Loucy (cell line): Measurements from ENCODE around the gene CEP112.

Source experiments
- H2AFZ ChIP-seq: fragments of 200-600 bp; sonication (generic); 2 replicates; pipeline ENCODE4 v1.6.0; 2016; ENCODE audit warnings: antibody characterized with exemption, mild to moderate bottlenecking, low read length, moderate library complexity
- H3F3A ChIP-seq: fragments of 200-600 bp; 2 replicates; pipeline ENCODE4 v1.6.0; 2016; ENCODE audit warnings: antibody characterized with exemption, low read depth, mild to moderate bottlenecking
- H3K27me3 ChIP-seq: fragments of 200-600 bp; sonication (generic); 2 replicates; pipeline ENCODE4 v1.6.1; 2014; ENCODE audit warnings: low read length, mild to moderate bottlenecking; ENCODE audit not compliant: insufficient read depth, poor library complexity, severe bottlenecking
- H3K36me3 ChIP-seq: fragments of 200-600 bp; sonication (generic); 2 replicates; pipeline ENCODE4 v1.6.1; 2016; ENCODE audit warnings: low read length; ENCODE audit not compliant: insufficient read depth
- H3K4me1 ChIP-seq: fragments of 200-600 bp; sonication (generic); 2 replicates; pipeline ENCODE4 v1.5.1; 2014; ENCODE audit warnings: low read length, mild to moderate bottlenecking; ENCODE audit not compliant: insufficient read depth, poor library complexity, severe bottlenecking
- H3K4me2 ChIP-seq: fragments of 200-600 bp; sonication (generic); 2 replicates; pipeline ENCODE4 v1.6.0; 2014; ENCODE audit warnings: antibody characterized with exemption, low read length, low read depth, mild to moderate bottlenecking; ENCODE audit not compliant: poor library complexity, severe bottlenecking
- H3K4me3 ChIP-seq: fragments of 200-600 bp; sonication (generic); 2 replicates; pipeline ENCODE4 v1.5.1; 2014; ENCODE audit warnings: low read length, mild to moderate bottlenecking, mixed read lengths; ENCODE audit not compliant: poor library complexity, severe bottlenecking
- H3K79me2 ChIP-seq: fragments of 200-600 bp; sonication (generic); 2 replicates; pipeline ENCODE4 v1.6.1; 2014; ENCODE audit warnings: low read length; ENCODE audit not compliant: insufficient read depth
- H3K9ac ChIP-seq: fragments of 200-600 bp; sonication (generic); 2 replicates; pipeline ENCODE4 v1.6.0; 2014; ENCODE audit warnings: mild to moderate bottlenecking, low read depth, low read length, moderate library complexity; ENCODE audit not compliant: poor library complexity, severe bottlenecking
- H3K9me2 ChIP-seq: fragments of 200-600 bp; sonication (generic); replicated peaks from 2 replicates; pipeline ENCODE4 v1.6.1; 2016; ENCODE audit warnings: low read depth, low read length, mixed read lengths
- H3K9me3 ChIP-seq: fragments of 200-600 bp; sonication (generic); 2 replicates; pipeline ENCODE4 v1.6.1; 2014; ENCODE audit warnings: mild to moderate bottlenecking, antibody characterized with exemption, low read length, low read depth; ENCODE audit not compliant: insufficient read depth
- H4K20me1 ChIP-seq: fragments of 200-600 bp; sonication (generic); 2 replicates; pipeline ENCODE4 v1.6.0; 2014; ENCODE audit warnings: antibody characterized with exemption, low read length, mild to moderate bottlenecking; ENCODE audit not compliant: insufficient read depth, poor library complexity, severe bottlenecking
- CTCF ChIP-seq: fragments of 200-600 bp; sonication (generic); conservative IDR thresholded peaks from 2 replicates; pipeline ENCODE4 v1.5.1; 2014; ENCODE audit warnings: mild to moderate bottlenecking, antibody characterized with exemption, low read length
- EZH2phosphoT487 ChIP-seq: fragments of 200-600 bp; IDR thresholded peaks from 2 replicates; pipeline ENCODE4 v1.6.1; 2018; ENCODE audit warnings: antibody characterized with exemption, mild to moderate bottlenecking, moderate library complexity, borderline replicate concordance

CEP112 gene

DNA sequence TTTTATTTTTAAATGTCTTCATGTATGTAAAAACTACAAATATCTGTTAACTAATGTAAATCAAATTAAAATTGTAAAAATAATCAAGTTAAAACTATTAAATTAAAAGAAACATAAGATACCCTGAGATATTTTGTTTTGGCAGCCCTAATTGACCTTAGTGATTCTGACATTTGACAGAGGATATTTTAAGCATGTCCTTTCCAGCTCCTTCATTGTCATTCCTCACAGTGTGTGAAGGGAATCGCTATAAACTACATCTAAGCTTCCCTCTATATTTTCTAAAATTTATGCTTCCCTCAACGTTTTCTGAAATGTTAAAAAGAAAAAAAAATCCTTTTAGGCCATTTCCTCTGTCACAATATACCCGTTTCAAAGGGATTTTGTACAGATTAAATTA lies 20.2 kb downstream of the CEP112 start:
- Histone ChIP-seq H3K9me3 (no peaks in the 10 kb centered on the region), H3K27me3 (no peaks in the 10 kb centered on the region), H3F3A (no peaks in the 10 kb centered on the region), H3K9me2 (no peaks in the 10 kb centered on the region), H3K4me1 (no peaks in the 10 kb centered on the region), H2AFZ (no peak overlapping the region), H3K4me3 (no peak overlapping the region), H3K4me2 (no peak overlapping the region), H4K20me1 (no peaks in the 10 kb centered on the region), H3K79me2 (no peaks in the 10 kb centered on the region), H3K36me3 (no peaks in the 10 kb centered on the region), H3K9ac (no peak overlapping the region)
- TF ChIP-seq CTCF (no peak), EZH2phosphoT487 (no peak)

DNA sequence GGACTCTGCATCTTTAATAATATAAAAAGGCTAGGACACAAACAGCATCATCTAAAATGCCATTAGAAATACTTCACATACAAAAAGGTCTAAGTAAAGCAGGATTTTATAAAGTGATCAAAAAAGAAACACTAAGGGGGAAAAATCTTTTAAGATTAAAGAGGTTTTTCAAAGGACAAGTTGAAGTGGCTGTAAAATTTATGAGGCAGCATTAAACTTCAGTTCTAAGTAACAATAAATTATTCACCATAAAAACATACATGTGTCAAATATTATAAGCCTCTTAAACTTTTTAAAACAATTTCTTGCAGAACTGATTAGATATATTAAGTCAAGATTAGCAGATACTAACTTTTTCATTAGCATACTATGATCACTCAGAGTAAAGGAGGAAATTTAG lies 20.8 kb downstream of the CEP112 start:
- TF ChIP-seq EZH2phosphoT487: no peak
- no peak for TF ChIP-seq CTCF
- Histone ChIP-seq H3K9me2 (no peaks in the 10 kb centered on the region), H3K36me3 (no peaks in the 10 kb centered on the region)

DNA sequence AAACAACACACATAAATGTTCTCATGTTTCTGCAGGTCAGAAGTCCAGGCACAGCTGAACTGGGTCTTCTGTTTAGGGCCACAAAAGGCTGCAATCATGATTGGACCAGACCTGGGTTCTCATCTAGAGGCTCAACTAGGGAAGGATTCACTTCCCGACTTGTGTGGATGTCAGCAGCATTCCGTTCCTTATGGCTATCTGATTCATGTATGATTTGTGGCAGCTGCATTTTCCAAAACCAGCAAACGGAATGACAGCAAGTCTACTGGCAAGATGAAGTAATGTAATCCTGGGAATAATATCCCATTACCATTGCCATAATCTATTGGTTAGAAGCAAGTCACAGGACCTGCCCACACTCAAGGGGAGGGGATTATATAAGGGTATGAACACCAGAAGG lies 22.1 kb downstream of the CEP112 start:
- no peak overlapping the region for H3K4me2 ChIP-seq
- H3K27me3 ChIP-seq: no peaks in the 10 kb centered on the region
- H3K9me2 ChIP-seq: no peaks in the 10 kb centered on the region

More for the DNA sequence above, 20.8 kb downstream of the CEP112 start:
- Histone ChIP-seq H3K4me2 (no peak overlapping the region), H3K4me1 (no peaks in the 10 kb centered on the region), H3K9ac (no peak overlapping the region), H4K20me1 (no peaks in the 10 kb centered on the region), H2AFZ (no peak overlapping the region), H3F3A (no peaks in the 10 kb centered on the region), H3K79me2 (no peaks in the 10 kb centered on the region), H3K27me3 (no peaks in the 10 kb centered on the region), H3K9me3 (no peaks in the 10 kb centered on the region), H3K4me3 (no peak overlapping the region)

More for the DNA sequence above, 22.1 kb downstream of the CEP112 start:
- Histone ChIP-seq H3K36me3 (no peaks in the 10 kb centered on the region), H3K4me3 (no peak overlapping the region), H2AFZ (no peak overlapping the region), H3K9ac (no peak overlapping the region), H3F3A (no peaks in the 10 kb centered on the region), H3K79me2 (no peaks in the 10 kb centered on the region), H3K4me1 (no peaks in the 10 kb centered on the region), H3K9me3 (no peaks in the 10 kb centered on the region), H4K20me1 (no peaks in the 10 kb centered on the region)
- TF ChIP-seq CTCF: no peak
- TF ChIP-seq EZH2phosphoT487: no peak
